ENCODE results near the gene CYP2B6.
"Not testable (repeated sequence)": the region's sequence is repeated elsewhere in the genome, so short reads cannot be mapped to it uniquely, and the experiment has no call there.

The CYP2B6 gene

GRCh38 chr19:40976724-40977123 lies 14.4 kb upstream of the CYP2B6 start:
- no peak overlapping the region for H3K9ac ChIP-seq (ENCODE audit: low read length)
- no peak overlapping the region for H3K4me2 ChIP-seq (ENCODE audit: low read depth, low read length)
- TF ChIP-seq EZH2phosphoT487 (IDR thresholded peaks at IDR 0.05; ENCODE audit: low read length) = no peak
- TF ChIP-seq CTCF (IDR thresholded peaks at IDR 0.05; ENCODE audit: low read length) = no peak
- TF ChIP-seq EZH2 (optimal IDR thresholded peaks at IDR 0.05; ENCODE audit: low read depth, low read length) = no peak
- peaks cover 24% of the 10 kb centered on the region for H3K27me3 ChIP-seq (replicated peaks; ENCODE audit: insufficient read depth, low read length)
- no peaks in the 10 kb centered on the region for H3K79me2 ChIP-seq (ENCODE audit: low read length)
- no peaks in the 10 kb centered on the region for H3K9me3 ChIP-seq (replicated peaks; ENCODE audit: insufficient read depth, low read length)
- 0 out of 2 replicates have a peak, but pooled peaks cover 4% of the 10 kb centered on the region for H3F3A ChIP-seq (ENCODE audit: insufficient read depth, low read length)
- no peak overlapping the region for H2AFZ ChIP-seq (ENCODE audit: low read length)
- no peaks in the 10 kb centered on the region for H3K4me1 ChIP-seq (ENCODE audit: low read length)
- no peaks in the 10 kb centered on the region for H4K20me1 ChIP-seq (ENCODE audit: insufficient read depth, low read length)
- H3K9me2 ChIP-seq (replicated peaks; ENCODE audit: insufficient read depth, low read length) = no peaks in the 10 kb centered on the region
- H3K27ac ChIP-seq (ENCODE audit: low read length) = no peak overlapping the region
- H3K4me3 ChIP-seq (ENCODE audit: low read length) = no peak overlapping the region
- DNase-seq = no peak
- H3K36me3 ChIP-seq (replicated peaks; ENCODE audit: insufficient read depth, low read length) = no peaks in the 10 kb centered on the region

DNA sequence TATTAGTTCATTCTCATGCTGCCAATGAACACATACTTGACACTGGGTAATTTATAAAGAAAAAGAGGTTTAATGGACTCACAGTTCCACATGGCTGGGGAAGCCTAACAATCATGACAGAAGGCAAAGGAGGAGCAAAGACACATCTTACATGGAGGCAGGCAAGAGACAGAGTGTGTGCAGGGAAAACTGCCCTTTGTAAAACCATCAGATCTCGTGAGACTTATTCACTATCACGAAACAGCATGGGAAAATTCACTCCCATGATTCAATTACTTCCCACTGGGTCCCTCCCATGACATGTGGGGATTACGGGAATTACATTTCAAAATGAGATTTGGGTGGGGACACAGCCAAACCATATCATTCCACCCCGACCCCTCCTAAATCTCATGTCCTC lies 11.3 kb upstream of the CYP2B6 start:
- H3K4me1 ChIP-seq (ENCODE audit: low read length); H3K9me2 ChIP-seq (replicated peaks; ENCODE audit: insufficient read depth, low read length); H4K20me1 ChIP-seq (ENCODE audit: insufficient read depth, low read length); H3K36me3 ChIP-seq (replicated peaks; ENCODE audit: insufficient read depth, low read length); H3K9ac ChIP-seq (ENCODE audit: low read length); H3K4me3 ChIP-seq (ENCODE audit: low read length); H3K79me2 ChIP-seq (ENCODE audit: low read length); H3K4me2 ChIP-seq (ENCODE audit: low read depth, low read length); H2AFZ ChIP-seq (ENCODE audit: low read length); H3K9me3 ChIP-seq (replicated peaks; ENCODE audit: insufficient read depth, low read length); DNase-seq; H3F3A ChIP-seq (ENCODE audit: insufficient read depth, low read length); H3K27ac ChIP-seq (ENCODE audit: low read length): not testable (repeated sequence)
- H3K27me3 ChIP-seq (replicated peaks; ENCODE audit: insufficient read depth, low read length) = peaks cover 39% of the 10 kb centered on the region

- DNase-seq; H3K27ac ChIP-seq (ENCODE audit: low read length); H3K9me3 ChIP-seq (replicated peaks; ENCODE audit: insufficient read depth, low read length); H3K79me2 ChIP-seq (ENCODE audit: low read length); H3K9me2 ChIP-seq (replicated peaks; ENCODE audit: insufficient read depth, low read length); H3K4me3 ChIP-seq (ENCODE audit: low read length); H2AFZ ChIP-seq (ENCODE audit: low read length); H3K9ac ChIP-seq (ENCODE audit: low read length); H3K4me1 ChIP-seq (ENCODE audit: low read length); H4K20me1 ChIP-seq (ENCODE audit: insufficient read depth, low read length); H3K4me2 ChIP-seq (ENCODE audit: low read depth, low read length); H3K36me3 ChIP-seq (replicated peaks; ENCODE audit: insufficient read depth, low read length); H3F3A ChIP-seq (ENCODE audit: insufficient read depth, low read length): not testable (repeated sequence)
- H3K27me3 ChIP-seq (replicated peaks; ENCODE audit: insufficient read depth, low read length) = peaks cover 50% of the 10 kb centered on the region
Observed at GRCh38 chr19:40980743-40981442, 10.2 kb upstream of the CYP2B6 start.

- H3K27me3 ChIP-seq (replicated peaks; ENCODE audit: insufficient read depth, low read length) = peaks cover 56% of the 10 kb centered on the region
Observed at GRCh38 chr19:40981591-40981990, 9.5 kb upstream of the CYP2B6 start.

More at GRCh38 chr19:40981591-40981990, 9.5 kb upstream of the CYP2B6 start:
- H3K36me3 ChIP-seq (replicated peaks; ENCODE audit: insufficient read depth, low read length) = no peaks in the 10 kb centered on the region
- H3K4me1 ChIP-seq (ENCODE audit: low read length) = no peaks in the 10 kb centered on the region
- DNase-seq = no peak
- no peaks in the 10 kb centered on the region for H4K20me1 ChIP-seq (ENCODE audit: insufficient read depth, low read length)
- H3K9me2 ChIP-seq (replicated peaks; ENCODE audit: insufficient read depth, low read length) = no peaks in the 10 kb centered on the region
- H3K4me2 ChIP-seq (ENCODE audit: low read depth, low read length) = no peak overlapping the region
- H2AFZ ChIP-seq (ENCODE audit: low read length) = no peak overlapping the region
- no peak overlapping the region for H3K27ac ChIP-seq (ENCODE audit: low read length)
- H3K9ac ChIP-seq (ENCODE audit: low read length) = no peak overlapping the region
- no peak overlapping the region for H3K4me3 ChIP-seq (ENCODE audit: low read length)
- no peak for TF ChIP-seq EZH2 (optimal IDR thresholded peaks at IDR 0.05; ENCODE audit: low read depth, low read length)
- no peak for TF ChIP-seq CTCF (IDR thresholded peaks at IDR 0.05; ENCODE audit: low read length)
- no peak for TF ChIP-seq EZH2phosphoT487 (IDR thresholded peaks at IDR 0.05; ENCODE audit: low read length)
- no peaks in the 10 kb centered on the region for H3F3A ChIP-seq (ENCODE audit: insufficient read depth, low read length)
- H3K79me2 ChIP-seq (ENCODE audit: low read length) = no peaks in the 10 kb centered on the region
- no peaks in the 10 kb centered on the region for H3K9me3 ChIP-seq (replicated peaks; ENCODE audit: insufficient read depth, low read length)

All from MM.1S (cell line).